Fibroblast of peridontal ligament (primary cell): ENCODE data around the gene BPIFA2.
"Not testable (repeated sequence)": the region's sequence is repeated elsewhere in the genome, so short reads cannot be mapped to it uniquely, and the experiment has no call there.

Experiments
- DNase-seq: peaks from one replicate; pipeline ENCODE4 v3.0.0-alpha.2; 2010; ENCODE audit errors: extremely low read depth

The BPIFA2 gene

GRCh38 chr20:33167859-33168258 lies at the start of gene BPIFA2:
TSS of gene BPIFA2 (plus strand) at chr20:33168159. CDS start at chr20:33169146, 987 bp downstream.
- DNase-seq = no peak

GRCh38 chr20:33119725-33120720 lies 47.9 kb upstream of the BPIFA2 start:
- no peak for DNase-seq

GRCh38 chr20:33120934-33121333 lies 47.0 kb upstream of the BPIFA2 start:
- no peak for DNase-seq

GRCh38 chr20:33122297-33122696 lies 45.7 kb upstream of the BPIFA2 start:
- not testable (repeated sequence) for DNase-seq

GRCh38 chr20:33124261-33124660 lies 43.7 kb upstream of the BPIFA2 start:
- DNase-seq = no peak

- DNase-seq = no peak
These were observed 43.0 kb upstream of the BPIFA2 start for GRCh38 chr20:33124994-33125393.

- DNase-seq = no peak
These were observed 42.0 kb upstream of the BPIFA2 start for GRCh38 chr20:33125983-33126382.

- no peak for DNase-seq
These were observed 40.4 kb upstream of the BPIFA2 start for GRCh38 chr20:33127422-33128097.

- DNase-seq = peak; percentile 38
These were observed 37.3 kb upstream of the BPIFA2 start for GRCh38 chr20:33130568-33131061.

- no peak for DNase-seq
These were observed 35.9 kb upstream of the BPIFA2 start for GRCh38 chr20:33131949-33132473.

GRCh38 chr20:33132513-33133372 lies 35.2 kb upstream of the BPIFA2 start:
- DNase-seq = no peak

GRCh38 chr20:33133373-33133941 lies 34.5 kb upstream of the BPIFA2 start:
- no peak for DNase-seq

- no peak for DNase-seq
These were observed 30.8 kb upstream of the BPIFA2 start for GRCh38 chr20:33137195-33137594.

GRCh38 chr20:33139467-33139866 lies 28.5 kb upstream of the BPIFA2 start:
- no peak for DNase-seq

GRCh38 chr20:33145521-33145920 lies 22.4 kb upstream of the BPIFA2 start:
- no peak for DNase-seq

GRCh38 chr20:33147299-33147698 lies 20.7 kb upstream of the BPIFA2 start:
- DNase-seq = no peak

- no peak for DNase-seq
These were observed 19.9 kb upstream of the BPIFA2 start for GRCh38 chr20:33148040-33148439.

GRCh38 chr20:33154252-33154651 lies 13.7 kb upstream of the BPIFA2 start:
- no peak for DNase-seq

- DNase-seq = no peak
These were observed 9.1 kb upstream of the BPIFA2 start for GRCh38 chr20:33158637-33159385.

- no peak for DNase-seq
These were observed 8.2 kb upstream of the BPIFA2 start for GRCh38 chr20:33159713-33160112.
